A673 (cell line): ENCODE measurements around the gene CFAP97. TPM values are rescaled to one million over a fixed set of nuclear protein-coding genes. Genes with fewer than 3 reads are reported as not detected.

Experiments
- BruUV-seq: library from RNA; stranded (reverse); fragments of 400-500 nt; replicated peaks from 2 replicates; lab custom pipeline; 2021; lab: Mats Ljungman, UMichigan
- CTCF ChIA-PET: fragments of 300-600 bp; sonication (Branson Sonifier 250); formaldehyde crosslinking; loops from one replicate; lab custom pipeline; 2022; ENCODE audit warnings: antibody characterized with exemption; lab: Charles Lee
- POLR2A ChIA-PET: fragments of 300-600 bp; sonication (Branson Sonifier 250); formaldehyde crosslinking; loops from one replicate; lab custom pipeline; 2022; ENCODE audit warnings: antibody characterized with exemption; ENCODE audit not compliant: low non-redundant PET; lab: Charles Lee
- DNase-seq: peaks from one replicate; pipeline ENCODE4 v3.0.0-alpha.2; 2015; ENCODE audit warnings: low spot score
- H3K27ac ChIP-seq: fragments of 200-600 bp; sonication (generic); 2 replicates; pipeline ENCODE4 v1.5.1; 2016; ENCODE audit warnings: mixed run types, low read depth, mild to moderate bottlenecking, mixed read lengths, antibody characterized with exemption, low read length; ENCODE audit not compliant: poor library complexity, severe bottlenecking
- H3K27me3 ChIP-seq: fragments of 200-600 bp; sonication (generic); replicated peaks from 2 replicates; pipeline ENCODE4 v1.6.1; 2017; ENCODE audit warnings: mixed run types, low read depth, mild to moderate bottlenecking, mixed read lengths, antibody characterized with exemption, low read length; ENCODE audit not compliant: insufficient read depth, poor library complexity
- H3K36me3 ChIP-seq: fragments of 200-600 bp; sonication (generic); 2 replicates; pipeline ENCODE4 v1.6.1; 2016; ENCODE audit warnings: mixed run types, mild to moderate bottlenecking, mixed read lengths, antibody characterized with exemption, low read length; ENCODE audit not compliant: insufficient read depth, poor library complexity, severe bottlenecking
- H3K4me1 ChIP-seq: fragments of 200-600 bp; sonication (generic); 2 replicates; pipeline ENCODE4 v1.6.1; 2017; ENCODE audit warnings: mixed run types, mild to moderate bottlenecking, mixed read lengths, antibody characterized with exemption, low read length; ENCODE audit not compliant: insufficient read depth, poor library complexity, severe bottlenecking
- H3K4me3 ChIP-seq: fragments of 200-600 bp; sonication (generic); 2 replicates; pipeline ENCODE4 v1.5.1; 2016; ENCODE audit warnings: low read depth, mixed run types, mild to moderate bottlenecking, mixed read lengths, low read length; ENCODE audit not compliant: poor library complexity, severe bottlenecking
- H3K9me3 ChIP-seq: fragments of 200-600 bp; sonication (generic); 2 replicates; pipeline ENCODE4 v1.6.1; 2016; ENCODE audit warnings: mixed run types, low read depth, mild to moderate bottlenecking, mixed read lengths, antibody characterized with exemption, low read length; ENCODE audit not compliant: poor library complexity, severe bottlenecking
- CTCF ChIP-seq: fragments of 300-800, 200-600 bp; sonication (generic); conservative IDR thresholded peaks from 2 replicates; pipeline ENCODE4 v1.5.1; 2017; ENCODE audit warnings: low read depth, mild to moderate bottlenecking, antibody characterized with exemption, low read length, moderate library complexity, mixed read lengths
- EZH2 ChIP-seq: fragments of 200-600 bp; sonication (generic); IDR thresholded peaks from 2 replicates; pipeline ENCODE4 v1.6.1; 2017; ENCODE audit warnings: borderline replicate concordance, low read depth, mild to moderate bottlenecking, mixed read lengths, antibody characterized with exemption, low read length; ENCODE audit not compliant: poor library complexity, severe bottlenecking
- intact Hi-C: fragments of 100-400 bp; cut with micrococcal nuclease; formaldehyde crosslinking; loops from one replicate; pipeline ENCODE4 v1.10.0; 2022; ENCODE audit not compliant: unreplicated experiment
- total RNA-seq: library from RNA; stranded (reverse); gene quantifications from 2 replicates; pipeline ENCODE4 v1.2.3, GENCODE V29; 2021

The CFAP97 gene
- total RNA-seq, 1 experiment from 2014 or later, result 28.9 TPM

GRCh38 chr4:185196437-185196836 is 7.4 kb downstream of the CFAP97 start:
- Histone ChIP-seq H3K27ac (no peak overlapping the region), H3K4me1 (peaks cover 2% of the 10 kb centered on the region), H3K9me3 (no peaks in the 10 kb centered on the region), H3K36me3 (no peaks in the 10 kb centered on the region), H3K4me3 (no peak overlapping the region), H3K27me3 (no peaks in the 10 kb centered on the region)
- POLR2A ChIA-PET, result no interaction called here
- CTCF ChIA-PET, result no interaction called here
- intact Hi-C loops, result no loop called here
- TF ChIP-seq EZH2 (no peak), CTCF (no peak)
- no peak for DNase-seq
- no TSS peak for BruUV-seq

GRCh38 chr4:185194924-185195888 is 8.6 kb downstream of the CFAP97 start:
- peaks cover 12% of the 10 kb centered on the region for H3K36me3 ChIP-seq
- no peak overlapping the region for H3K4me3 ChIP-seq
- POLR2A ChIA-PET, result no interaction called here
- H3K4me1 ChIP-seq, result no peaks in the 10 kb centered on the region
- H3K27me3 ChIP-seq, result no peaks in the 10 kb centered on the region
- DNase-seq, result no peak
- no peak overlapping the region for H3K27ac ChIP-seq
- intact Hi-C loops, result no loop called here
- TF ChIP-seq CTCF, result no peak
- no peak for TF ChIP-seq EZH2
- H3K9me3 ChIP-seq, result no peaks in the 10 kb centered on the region
- CTCF ChIA-PET, result no interaction called here
- BruUV-seq, result no TSS peak

GRCh38 chr4:185192059-185192458 is 11.7 kb downstream of the CFAP97 start:
- POLR2A ChIA-PET, result no interaction called here
- Histone ChIP-seq H3K27ac (no peak overlapping the region), H3K36me3 (peaks cover 29% of the 10 kb centered on the region), H3K4me1 (no peaks in the 10 kb centered on the region), H3K9me3 (no peaks in the 10 kb centered on the region), H3K4me3 (no peak overlapping the region), H3K27me3 (no peaks in the 10 kb centered on the region)
- no peak for DNase-seq
- CTCF ChIA-PET, result no interaction called here
- intact Hi-C loops, result no loop called here
- TF ChIP-seq CTCF, result no peak
- no TSS peak for BruUV-seq
